Calu3 (cell line): ENCODE measurements around the gene RGS17. TPM values are rescaled to one million over a fixed set of nuclear protein-coding genes. Genes with fewer than 3 reads are reported as not detected.

Experiments used
- BruUV-seq: library from RNA; stranded (reverse); fragments of 400-500 nt; replicated peaks from 2 replicates; lab custom pipeline; 2021; lab: Mats Ljungman, UMichigan
- CTCF ChIA-PET: fragments of 300-600 bp; sonication (Branson Sonifier 250); formaldehyde crosslinking; loops from one replicate; lab custom pipeline; 2022; ENCODE audit warnings: antibody characterized with exemption; lab: Charles Lee
- DNase-seq: peaks from one replicate; pipeline ENCODE4 v3.0.0; 2022
- H3K27ac Mint-ChIP-seq: one replicate; pipeline ENCODE4 v1.8.0; 2022; ENCODE audit warnings: mixed read lengths; ENCODE audit not compliant: unreplicated experiment
- H3K27me3 Mint-ChIP-seq: one replicate; pipeline ENCODE4 v1.8.0; 2022; ENCODE audit warnings: mixed read lengths; ENCODE audit not compliant: unreplicated experiment
- H3K36me3 Mint-ChIP-seq: one replicate; pipeline ENCODE4 v1.8.0; 2022; ENCODE audit warnings: mild to moderate bottlenecking, moderate library complexity, mixed read lengths; ENCODE audit not compliant: insufficient read depth, unreplicated experiment
- H3K4me1 Mint-ChIP-seq: one replicate; pipeline ENCODE4 v1.8.0; 2022; ENCODE audit warnings: mild to moderate bottlenecking, low read depth, mixed read lengths; ENCODE audit not compliant: unreplicated experiment
- H3K4me3 Mint-ChIP-seq: one replicate; pipeline ENCODE4 v1.8.0; 2022; ENCODE audit warnings: mild to moderate bottlenecking, low read depth, moderate library complexity, mixed read lengths; ENCODE audit not compliant: unreplicated experiment
- H3K9me3 Mint-ChIP-seq: one replicate; pipeline ENCODE4 v1.8.0; 2022; ENCODE audit warnings: low read depth, mixed read lengths; ENCODE audit not compliant: unreplicated experiment
- CTCF ChIP-seq: fragments of 200-600 bp; IDR thresholded peaks from one replicate; pipeline ENCODE4 v1.8.0; 2022; ENCODE audit warnings: antibody characterized with exemption; ENCODE audit not compliant: unreplicated experiment
- intact Hi-C: fragments of 100-400 bp; cut with micrococcal nuclease; formaldehyde crosslinking; loops from one replicate; pipeline ENCODE4 v1.10.0; 2022; ENCODE audit not compliant: unreplicated experiment
- total RNA-seq: library from RNA; stranded (reverse); gene quantifications from 2 replicates; pipeline ENCODE4 v1.2.3, GENCODE V29; 2022

Gene RGS17
- total RNA-seq, 1 experiment from 2014 or later, result 0.78 TPM

- no peak for DNase-seq
- intact Hi-C loops, result no loop called here
- Mint-ChIP-seq H3K4me1 (peaks cover 20% of the 10 kb centered on the region), H3K36me3 (no peaks in the 10 kb centered on the region), H3K9me3 (no peaks in the 10 kb centered on the region), H3K27me3 (no peaks in the 10 kb centered on the region), H3K4me3 (peak overlapping the region; percentile 45), H3K27ac (peak overlapping the region; percentile 73)
- no peak for TF ChIP-seq CTCF
- no TSS peak for BruUV-seq
- CTCF ChIA-PET, result no interaction called here
Observed at GRCh38 chr6:153167061-153167891, 36.2 kb upstream of the RGS17 start.

DNA sequence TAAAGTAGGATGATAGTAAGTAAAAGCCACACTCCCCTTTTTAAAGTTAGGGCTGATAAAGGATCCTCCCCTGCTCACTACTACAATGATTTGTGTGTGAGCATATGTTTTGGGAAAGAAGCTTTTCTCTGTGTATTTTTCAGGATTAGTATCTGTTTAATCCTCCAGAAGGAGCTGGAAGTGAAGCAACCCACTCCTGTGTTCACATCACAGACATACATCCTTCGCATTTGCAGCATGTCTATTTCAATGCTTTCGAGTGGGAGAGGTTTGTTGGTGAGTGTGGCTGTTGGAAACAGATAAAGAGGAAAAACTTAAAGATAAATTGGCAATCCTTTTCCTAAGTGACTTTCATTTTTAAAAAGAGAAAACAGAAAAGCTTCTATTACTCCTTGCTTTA, 31.6 kb upstream of the RGS17 start:
- Mint-ChIP-seq H3K36me3 (no peaks in the 10 kb centered on the region), H3K4me1 (no peaks in the 10 kb centered on the region), H3K4me3 (no peak overlapping the region), H3K27me3 (no peaks in the 10 kb centered on the region), H3K27ac (no peak overlapping the region), H3K9me3 (no peaks in the 10 kb centered on the region)
- CTCF ChIA-PET, result no interaction called here
- no TSS peak for BruUV-seq
- TF ChIP-seq CTCF, result no peak
- intact Hi-C loops, result no loop called here
- no peak for DNase-seq

DNA sequence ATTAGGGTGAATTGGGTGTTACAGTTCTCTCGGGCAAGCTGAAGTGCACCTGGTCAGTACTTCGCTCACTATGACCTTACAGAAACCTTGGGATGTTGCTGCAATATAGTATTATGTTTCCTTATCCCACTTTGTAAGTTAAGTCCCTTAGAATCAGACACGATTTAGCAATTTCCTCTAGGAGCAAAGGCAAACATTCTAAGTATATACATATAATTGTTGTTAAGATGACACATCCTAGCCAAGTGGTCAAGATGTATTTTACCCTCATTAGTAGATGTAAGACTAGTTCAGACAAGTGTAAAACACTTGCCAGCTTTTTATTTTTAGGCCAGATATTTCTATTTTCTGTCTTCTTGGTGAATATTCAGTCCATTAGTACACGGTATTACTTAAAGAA, 31.1 kb upstream of the RGS17 start:
- no peaks in the 10 kb centered on the region for H3K27me3 Mint-ChIP-seq
- no TSS peak for BruUV-seq
- DNase-seq, result no peak
- no peak for TF ChIP-seq CTCF
- intact Hi-C loops, result no loop called here
- CTCF ChIA-PET, result no interaction called here
- no peak overlapping the region for H3K4me3 Mint-ChIP-seq
- no peaks in the 10 kb centered on the region for H3K4me1 Mint-ChIP-seq
- no peaks in the 10 kb centered on the region for H3K9me3 Mint-ChIP-seq
- no peak overlapping the region for H3K27ac Mint-ChIP-seq
- no peaks in the 10 kb centered on the region for H3K36me3 Mint-ChIP-seq

DNA sequence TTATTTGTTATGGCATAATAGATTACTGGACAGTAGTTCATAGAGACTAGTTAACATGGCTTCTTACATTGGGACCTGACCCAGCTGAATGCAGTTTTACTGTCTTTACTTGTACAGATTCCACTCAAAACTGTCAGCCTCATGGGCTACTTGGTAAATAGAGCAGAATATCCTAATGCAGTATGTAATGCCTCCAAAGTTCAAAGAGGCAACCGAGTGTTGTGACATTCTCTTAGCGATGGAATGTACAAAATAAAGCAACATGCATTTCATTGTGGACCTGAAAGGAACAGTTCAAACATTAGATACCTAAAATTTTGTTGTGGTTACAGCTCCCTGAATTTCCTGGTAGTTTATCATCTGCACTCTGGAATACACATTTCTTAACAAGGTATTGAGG, 29.1 kb upstream of the RGS17 start:
- no peak for DNase-seq
- H3K9me3 Mint-ChIP-seq, result no peaks in the 10 kb centered on the region
- CTCF ChIA-PET, result no interaction called here
- H3K4me3 Mint-ChIP-seq, result no peak overlapping the region
- no peaks in the 10 kb centered on the region for H3K27me3 Mint-ChIP-seq
- intact Hi-C loops, result no loop called here
- H3K4me1 Mint-ChIP-seq, result no peaks in the 10 kb centered on the region
- no TSS peak for BruUV-seq
- H3K27ac Mint-ChIP-seq, result no peak overlapping the region
- no peaks in the 10 kb centered on the region for H3K36me3 Mint-ChIP-seq
- no peak for TF ChIP-seq CTCF
